Liver (tissue), 3 donors: Measurements from ENCODE around the gene RPS6KA3.

Source experiments
- EGR1 ChIP-seq, 2 donors: IDR thresholded peaks; 2 replicates each; pipeline ENCODE4 v1.6.1; 2016 to 2018; ENCODE audit warnings: antibody characterized with exemption in 2 of 2, low read depth in 2 of 2
- GABPA ChIP-seq, 2 donors: IDR thresholded peaks in 1 of 2; conservative IDR thresholded peaks in 1 of 2; 2 replicates each; pipeline ENCODE4 v1.6.1; 2016; ENCODE audit warnings: antibody characterized with exemption in 2 of 2, mild to moderate bottlenecking in 1 of 2, moderate library complexity in 1 of 2
- JUND ChIP-seq, 2 donors: IDR thresholded peaks; 2 replicates each; pipeline ENCODE4 v1.6.1; 2016; ENCODE audit warnings: antibody characterized with exemption in 2 of 2
- RXRA ChIP-seq, 2 donors: IDR thresholded peaks; 2 replicates each; pipeline ENCODE4 v1.6.1; 2017 to 2018; ENCODE audit warnings: antibody characterized with exemption in 2 of 2, mild to moderate bottlenecking in 1 of 2
- SP1 ChIP-seq: IDR thresholded peaks from 2 replicates; pipeline ENCODE4 v1.6.1; 2018; ENCODE audit warnings: antibody characterized with exemption, mild to moderate bottlenecking
- YY1 ChIP-seq: IDR thresholded peaks from 2 replicates; pipeline ENCODE4 v1.6.1; 2016; ENCODE audit warnings: antibody characterized with exemption, mild to moderate bottlenecking
- TF ChIP-seq, protein P1 (sequence below): IDR thresholded peaks from 2 replicates; pipeline ENCODE4 v1.6.1; 2016; ENCODE audit warnings: antibody characterized with exemption, mild to moderate bottlenecking
- TF ChIP-seq, protein P2 (sequence below): fragments of 150-350 bp; IDR thresholded peaks from 2 replicates; pipeline ENCODE4 v1.5.1; 2017; ENCODE audit warnings: improper control_type of control experiment, low read depth, low read length; ENCODE audit not compliant: missing input control
- TF ChIP-seq, protein P3 (sequence below): IDR thresholded peaks from 2 replicates; pipeline ENCODE4 v1.6.1; 2016; ENCODE audit warnings: antibody characterized with exemption
- donor health status: healthy.
- donor health status: healthy.

DNA sequence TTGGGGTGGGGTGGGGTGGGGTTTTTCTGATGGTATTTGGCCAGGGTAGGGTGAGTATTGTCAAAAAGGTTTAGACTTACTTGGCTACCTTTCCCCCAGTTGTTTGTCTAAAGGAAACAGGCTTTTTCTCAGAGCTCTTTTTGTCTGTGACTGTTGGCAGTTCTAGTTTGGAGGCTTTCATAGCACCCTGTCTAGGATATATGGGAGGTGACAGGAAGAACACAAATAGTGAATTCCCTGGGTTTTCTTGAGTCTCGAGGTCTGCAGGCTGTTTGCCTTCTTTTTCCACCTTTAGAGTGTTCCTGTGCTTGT is 13.5 kb downstream of the RPS6KA3 start:
- TF ChIP-seq, protein P1, sequence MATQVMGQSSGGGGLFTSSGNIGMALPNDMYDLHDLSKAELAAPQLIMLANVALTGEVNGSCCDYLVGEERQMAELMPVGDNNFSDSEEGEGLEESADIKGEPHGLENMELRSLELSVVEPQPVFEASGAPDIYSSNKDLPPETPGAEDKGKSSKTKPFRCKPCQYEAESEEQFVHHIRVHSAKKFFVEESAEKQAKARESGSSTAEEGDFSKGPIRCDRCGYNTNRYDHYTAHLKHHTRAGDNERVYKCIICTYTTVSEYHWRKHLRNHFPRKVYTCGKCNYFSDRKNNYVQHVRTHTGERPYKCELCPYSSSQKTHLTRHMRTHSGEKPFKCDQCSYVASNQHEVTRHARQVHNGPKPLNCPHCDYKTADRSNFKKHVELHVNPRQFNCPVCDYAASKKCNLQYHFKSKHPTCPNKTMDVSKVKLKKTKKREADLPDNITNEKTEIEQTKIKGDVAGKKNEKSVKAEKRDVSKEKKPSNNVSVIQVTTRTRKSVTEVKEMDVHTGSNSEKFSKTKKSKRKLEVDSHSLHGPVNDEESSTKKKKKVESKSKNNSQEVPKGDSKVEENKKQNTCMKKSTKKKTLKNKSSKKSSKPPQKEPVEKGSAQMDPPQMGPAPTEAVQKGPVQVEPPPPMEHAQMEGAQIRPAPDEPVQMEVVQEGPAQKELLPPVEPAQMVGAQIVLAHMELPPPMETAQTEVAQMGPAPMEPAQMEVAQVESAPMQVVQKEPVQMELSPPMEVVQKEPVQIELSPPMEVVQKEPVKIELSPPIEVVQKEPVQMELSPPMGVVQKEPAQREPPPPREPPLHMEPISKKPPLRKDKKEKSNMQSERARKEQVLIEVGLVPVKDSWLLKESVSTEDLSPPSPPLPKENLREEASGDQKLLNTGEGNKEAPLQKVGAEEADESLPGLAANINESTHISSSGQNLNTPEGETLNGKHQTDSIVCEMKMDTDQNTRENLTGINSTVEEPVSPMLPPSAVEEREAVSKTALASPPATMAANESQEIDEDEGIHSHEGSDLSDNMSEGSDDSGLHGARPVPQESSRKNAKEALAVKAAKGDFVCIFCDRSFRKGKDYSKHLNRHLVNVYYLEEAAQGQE, result no peak
- TF ChIP-seq, protein P2, sequence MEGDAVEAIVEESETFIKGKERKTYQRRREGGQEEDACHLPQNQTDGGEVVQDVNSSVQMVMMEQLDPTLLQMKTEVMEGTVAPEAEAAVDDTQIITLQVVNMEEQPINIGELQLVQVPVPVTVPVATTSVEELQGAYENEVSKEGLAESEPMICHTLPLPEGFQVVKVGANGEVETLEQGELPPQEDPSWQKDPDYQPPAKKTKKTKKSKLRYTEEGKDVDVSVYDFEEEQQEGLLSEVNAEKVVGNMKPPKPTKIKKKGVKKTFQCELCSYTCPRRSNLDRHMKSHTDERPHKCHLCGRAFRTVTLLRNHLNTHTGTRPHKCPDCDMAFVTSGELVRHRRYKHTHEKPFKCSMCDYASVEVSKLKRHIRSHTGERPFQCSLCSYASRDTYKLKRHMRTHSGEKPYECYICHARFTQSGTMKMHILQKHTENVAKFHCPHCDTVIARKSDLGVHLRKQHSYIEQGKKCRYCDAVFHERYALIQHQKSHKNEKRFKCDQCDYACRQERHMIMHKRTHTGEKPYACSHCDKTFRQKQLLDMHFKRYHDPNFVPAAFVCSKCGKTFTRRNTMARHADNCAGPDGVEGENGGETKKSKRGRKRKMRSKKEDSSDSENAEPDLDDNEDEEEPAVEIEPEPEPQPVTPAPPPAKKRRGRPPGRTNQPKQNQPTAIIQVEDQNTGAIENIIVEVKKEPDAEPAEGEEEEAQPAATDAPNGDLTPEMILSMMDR, result no peak
- no peak for TF ChIP-seq YY1
- TF ChIP-seq GABPA (IDR thresholded peaks at IDR 0.05 in 1 of 2, conservative IDR thresholded peaks at IDR 0.05 in 1 of 2), result no peak
- TF ChIP-seq RXRA (IDR thresholded peaks at IDR 0.05), result no peak
- no peak for TF ChIP-seq EGR1 (IDR thresholded peaks at IDR 0.05; ENCODE audit: low read depth in 2 of 2)
- no peak for TF ChIP-seq SP1
- no peak for TF ChIP-seq JUND (IDR thresholded peaks at IDR 0.05)
- TF ChIP-seq, protein P3, sequence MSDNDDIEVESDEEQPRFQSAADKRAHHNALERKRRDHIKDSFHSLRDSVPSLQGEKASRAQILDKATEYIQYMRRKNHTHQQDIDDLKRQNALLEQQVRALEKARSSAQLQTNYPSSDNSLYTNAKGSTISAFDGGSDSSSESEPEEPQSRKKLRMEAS, result no peak
